Embryonic facial prominence (tissue), 1 donor: ENCODE data around the gene DPEP1.
"Not testable (repeated sequence)": the region's sequence is repeated elsewhere in the genome, so short reads cannot be mapped to it uniquely, and the experiment has no call there.

Experiments used
- DNase-seq: peaks from one replicate; pipeline ENCODE4 v3.0.0-alpha.2; 2016; ENCODE audit errors: extremely low spot score

Gene DPEP1

GRCh38 chr16:89577055-89577759 is 36.2 kb upstream of the DPEP1 start:
- no peak for DNase-seq

- DNase-seq = no peak
These were observed 34.1 kb upstream of the DPEP1 start for GRCh38 chr16:89579351-89579750.

GRCh38 chr16:89581045-89581695 is 32.3 kb upstream of the DPEP1 start:
- DNase-seq = no peak

GRCh38 chr16:89581861-89582563 is 31.4 kb upstream of the DPEP1 start:
- no peak for DNase-seq

- DNase-seq = no peak
These were observed 30.7 kb upstream of the DPEP1 start for GRCh38 chr16:89582614-89583196.

- DNase-seq = no peak
These were observed 30.1 kb upstream of the DPEP1 start for GRCh38 chr16:89583197-89583894.

GRCh38 chr16:89583895-89584644 is 29.4 kb upstream of the DPEP1 start:
- DNase-seq = no peak

GRCh38 chr16:89584768-89585549 is 28.5 kb upstream of the DPEP1 start:
- no peak for DNase-seq

- no peak for DNase-seq
These were observed 27.2 kb upstream of the DPEP1 start for GRCh38 chr16:89586218-89586617.

- DNase-seq = no peak
These were observed 26.6 kb upstream of the DPEP1 start for GRCh38 chr16:89586853-89587252.

- DNase-seq = not testable (repeated sequence)
These were observed 25.8 kb upstream of the DPEP1 start for GRCh38 chr16:89587676-89588075.

GRCh38 chr16:89588413-89589109 is 24.9 kb upstream of the DPEP1 start:
- DNase-seq = no peak

GRCh38 chr16:89589241-89589926 is 24.1 kb upstream of the DPEP1 start:
- no peak for DNase-seq

- DNase-seq = no peak
These were observed 19.6 kb upstream of the DPEP1 start for GRCh38 chr16:89593841-89594240.

- no peak for DNase-seq
These were observed 17.9 kb upstream of the DPEP1 start for GRCh38 chr16:89595330-89596060.

GRCh38 chr16:89596061-89596689 is 17.3 kb upstream of the DPEP1 start:
- DNase-seq = no peak

- DNase-seq = no peak
These were observed 16.3 kb upstream of the DPEP1 start for GRCh38 chr16:89596957-89597649.
